ENCODE measurements around the gene GABRR2. TPM values are rescaled to one million over a fixed set of nuclear protein-coding genes. Genes with fewer than 3 reads are reported as not detected.

The GABRR2 gene
- total RNA-seq, 1 donor from 2014 or later, result 0.51 TPM

Other genes with a start within 250 kb of the GABRR2 start
- gene PNRC1, start 234.5 kb downstream of the GABRR2 start, total RNA-seq, result 63.8 TPM in 2 replicates
- under 0.01 and 0.09 TPM in 2 replicates for gene SRSF12, start 197.2 kb downstream of the GABRR2 start, total RNA-seq
- gene PM20D2, start 169.2 kb downstream of the GABRR2 start, total RNA-seq, result 5.1 and 7.0 TPM in 2 replicates
- gene GABRR1, start 97.9 kb downstream of the GABRR2 start, total RNA-seq, result not detected in 2 replicates
- gene UBE2J1, start 37.4 kb upstream of the GABRR2 start, total RNA-seq, result 48.2 and 65.5 TPM in 2 replicates
- 0.51 and 1.2 TPM in 2 replicates for gene RRAGD, start 97.0 kb upstream of the GABRR2 start, total RNA-seq
- gene ANKRD6, start 117.9 kb upstream of the GABRR2 start, total RNA-seq, result 12.1 and 13.6 TPM in 2 replicates

Measured in dermis blood vessel endothelial cell (primary cell).